Loucy (cell line): ENCODE results near the gene SNX3.

Experiments used
- H2AFZ ChIP-seq: fragments of 200-600 bp; sonication (generic); 2 replicates; pipeline ENCODE4 v1.6.0; 2016; ENCODE audit warnings: antibody characterized with exemption, mild to moderate bottlenecking, low read length, moderate library complexity
- H3F3A ChIP-seq: fragments of 200-600 bp; 2 replicates; pipeline ENCODE4 v1.6.0; 2016; ENCODE audit warnings: antibody characterized with exemption, low read depth, mild to moderate bottlenecking
- H3K27me3 ChIP-seq: fragments of 200-600 bp; sonication (generic); 2 replicates; pipeline ENCODE4 v1.6.1; 2014; ENCODE audit warnings: low read length, mild to moderate bottlenecking; ENCODE audit not compliant: insufficient read depth, poor library complexity, severe bottlenecking
- H3K36me3 ChIP-seq: fragments of 200-600 bp; sonication (generic); 2 replicates; pipeline ENCODE4 v1.6.1; 2016; ENCODE audit warnings: low read length; ENCODE audit not compliant: insufficient read depth
- H3K4me1 ChIP-seq: fragments of 200-600 bp; sonication (generic); 2 replicates; pipeline ENCODE4 v1.5.1; 2014; ENCODE audit warnings: low read length, mild to moderate bottlenecking; ENCODE audit not compliant: insufficient read depth, poor library complexity, severe bottlenecking
- H3K4me2 ChIP-seq: fragments of 200-600 bp; sonication (generic); 2 replicates; pipeline ENCODE4 v1.6.0; 2014; ENCODE audit warnings: antibody characterized with exemption, low read length, low read depth, mild to moderate bottlenecking; ENCODE audit not compliant: poor library complexity, severe bottlenecking
- H3K4me3 ChIP-seq: fragments of 200-600 bp; sonication (generic); 2 replicates; pipeline ENCODE4 v1.5.1; 2014; ENCODE audit warnings: low read length, mild to moderate bottlenecking, mixed read lengths; ENCODE audit not compliant: poor library complexity, severe bottlenecking
- H3K79me2 ChIP-seq: fragments of 200-600 bp; sonication (generic); 2 replicates; pipeline ENCODE4 v1.6.1; 2014; ENCODE audit warnings: low read length; ENCODE audit not compliant: insufficient read depth
- H3K9ac ChIP-seq: fragments of 200-600 bp; sonication (generic); 2 replicates; pipeline ENCODE4 v1.6.0; 2014; ENCODE audit warnings: mild to moderate bottlenecking, low read depth, low read length, moderate library complexity; ENCODE audit not compliant: poor library complexity, severe bottlenecking
- H3K9me2 ChIP-seq: fragments of 200-600 bp; sonication (generic); replicated peaks from 2 replicates; pipeline ENCODE4 v1.6.1; 2016; ENCODE audit warnings: low read depth, low read length, mixed read lengths
- H3K9me3 ChIP-seq: fragments of 200-600 bp; sonication (generic); 2 replicates; pipeline ENCODE4 v1.6.1; 2014; ENCODE audit warnings: mild to moderate bottlenecking, antibody characterized with exemption, low read length, low read depth; ENCODE audit not compliant: insufficient read depth
- H4K20me1 ChIP-seq: fragments of 200-600 bp; sonication (generic); 2 replicates; pipeline ENCODE4 v1.6.0; 2014; ENCODE audit warnings: antibody characterized with exemption, low read length, mild to moderate bottlenecking; ENCODE audit not compliant: insufficient read depth, poor library complexity, severe bottlenecking
- EZH2phosphoT487 ChIP-seq: fragments of 200-600 bp; IDR thresholded peaks from 2 replicates; pipeline ENCODE4 v1.6.1; 2018; ENCODE audit warnings: antibody characterized with exemption, mild to moderate bottlenecking, moderate library complexity, borderline replicate concordance
- TF ChIP-seq, protein P1 (sequence below): fragments of 200-600 bp; sonication (generic); conservative IDR thresholded peaks from 2 replicates; pipeline ENCODE4 v1.5.1; 2014; ENCODE audit warnings: mild to moderate bottlenecking, antibody characterized with exemption, low read length

Gene SNX3

DNA sequence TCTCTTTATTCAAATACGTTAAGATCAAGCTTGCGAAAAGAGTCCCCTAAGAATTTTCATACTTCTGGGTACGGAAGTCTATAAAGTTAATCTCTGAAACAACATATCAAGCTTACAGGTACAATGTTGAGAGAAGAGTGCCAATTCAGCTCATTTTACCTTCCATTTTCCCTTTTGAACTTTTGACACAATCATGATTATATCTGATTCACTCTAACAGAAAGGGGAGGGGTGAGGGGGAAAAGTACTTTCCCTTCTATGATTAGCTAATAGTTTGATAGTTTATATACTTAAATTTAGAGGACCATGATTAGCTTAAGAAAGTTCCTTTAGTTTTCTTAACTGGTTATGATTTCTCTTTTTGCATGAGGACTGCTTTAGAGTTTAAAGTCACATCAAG is 33.5 kb downstream of the SNX3 start:
- Histone ChIP-seq H3K27me3 (no peaks in the 10 kb centered on the region), H3K79me2 (peaks cover 57% of the 10 kb centered on the region), H3F3A (no peaks in the 10 kb centered on the region), H2AFZ (no peak overlapping the region), H3K4me2 (no peak overlapping the region), H3K36me3 (peaks cover 3% of the 10 kb centered on the region; the same call in 1 of the 2 replicates), H4K20me1 (peaks cover 4% of the 10 kb centered on the region), H3K9me3 (no peaks in the 10 kb centered on the region), H3K4me3 (no peak overlapping the region), H3K9me2 (no peaks in the 10 kb centered on the region), H3K9ac (no peak overlapping the region), H3K4me1 (peaks cover 9% of the 10 kb centered on the region)
- TF ChIP-seq, protein P1, sequence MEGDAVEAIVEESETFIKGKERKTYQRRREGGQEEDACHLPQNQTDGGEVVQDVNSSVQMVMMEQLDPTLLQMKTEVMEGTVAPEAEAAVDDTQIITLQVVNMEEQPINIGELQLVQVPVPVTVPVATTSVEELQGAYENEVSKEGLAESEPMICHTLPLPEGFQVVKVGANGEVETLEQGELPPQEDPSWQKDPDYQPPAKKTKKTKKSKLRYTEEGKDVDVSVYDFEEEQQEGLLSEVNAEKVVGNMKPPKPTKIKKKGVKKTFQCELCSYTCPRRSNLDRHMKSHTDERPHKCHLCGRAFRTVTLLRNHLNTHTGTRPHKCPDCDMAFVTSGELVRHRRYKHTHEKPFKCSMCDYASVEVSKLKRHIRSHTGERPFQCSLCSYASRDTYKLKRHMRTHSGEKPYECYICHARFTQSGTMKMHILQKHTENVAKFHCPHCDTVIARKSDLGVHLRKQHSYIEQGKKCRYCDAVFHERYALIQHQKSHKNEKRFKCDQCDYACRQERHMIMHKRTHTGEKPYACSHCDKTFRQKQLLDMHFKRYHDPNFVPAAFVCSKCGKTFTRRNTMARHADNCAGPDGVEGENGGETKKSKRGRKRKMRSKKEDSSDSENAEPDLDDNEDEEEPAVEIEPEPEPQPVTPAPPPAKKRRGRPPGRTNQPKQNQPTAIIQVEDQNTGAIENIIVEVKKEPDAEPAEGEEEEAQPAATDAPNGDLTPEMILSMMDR = no peak
- TF ChIP-seq EZH2phosphoT487 = no peak

- Histone ChIP-seq H3K27me3 (no peaks in the 10 kb centered on the region), H2AFZ (no peak overlapping the region), H3K9me2 (no peaks in the 10 kb centered on the region), H3K4me2 (no peak overlapping the region), H4K20me1 (peaks cover 2% of the 10 kb centered on the region), H3K36me3 (peaks cover 42% of the 10 kb centered on the region), H3K4me3 (no peak overlapping the region), H3F3A (no peaks in the 10 kb centered on the region), H3K9ac (no peak overlapping the region), H3K4me1 (peaks cover 11% of the 10 kb centered on the region), H3K79me2 (peaks cover 25% of the 10 kb centered on the region), H3K9me3 (no peaks in the 10 kb centered on the region)
- TF ChIP-seq, protein P1 = no peak
- TF ChIP-seq EZH2phosphoT487 = no peak
These were observed 38.3 kb downstream of the SNX3 start for GRCh38 chr6:108222504-108222903.

DNA sequence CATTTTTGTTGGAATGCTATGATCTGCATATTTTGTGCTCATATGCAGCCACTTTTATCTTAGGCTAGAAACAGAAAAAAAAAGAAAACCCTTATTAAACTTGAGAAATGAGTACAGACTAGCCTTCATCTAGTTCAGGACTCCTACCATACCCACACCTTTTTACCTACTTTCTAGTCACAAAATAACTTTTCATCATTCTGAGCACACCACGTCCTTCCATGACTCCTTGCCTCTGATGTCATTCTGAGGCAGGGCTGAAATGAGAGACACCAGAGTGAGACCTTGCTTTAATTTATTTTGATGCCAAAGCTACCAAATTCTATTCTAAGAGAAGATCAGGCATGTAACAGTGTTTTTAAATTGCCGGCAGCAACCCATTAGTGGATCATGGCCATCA is 38.8 kb downstream of the SNX3 start:
- no peaks in the 10 kb centered on the region for H3F3A ChIP-seq
- no peak overlapping the region for H2AFZ ChIP-seq
- no peak for TF ChIP-seq EZH2phosphoT487
- TF ChIP-seq, protein P1 = no peak
- no peaks in the 10 kb centered on the region for H3K9me3 ChIP-seq
- peaks cover 2% of the 10 kb centered on the region for H4K20me1 ChIP-seq
- H3K4me3 ChIP-seq = no peak overlapping the region
- no peak overlapping the region for H3K4me2 ChIP-seq
- no peaks in the 10 kb centered on the region for H3K9me2 ChIP-seq
- H3K79me2 ChIP-seq = peaks cover 28% of the 10 kb centered on the region
- no peak overlapping the region for H3K9ac ChIP-seq
- H3K27me3 ChIP-seq = no peaks in the 10 kb centered on the region
- peaks cover 11% of the 10 kb centered on the region for H3K4me1 ChIP-seq
- peaks cover 46% of the 10 kb centered on the region for H3K36me3 ChIP-seq
